K562 (cell line): Measurements from ENCODE around the gene SDCCAG8.

Experiments
- RNF2 ChIP-seq: sonication (generic); IDR thresholded peaks from 2 replicates; pipeline ENCODE4 v1.6.1; 2016
- SPI1 ChIP-seq: IDR thresholded peaks from 2 replicates; pipeline ENCODE4 v1.6.1; 2011; ENCODE audit warnings: low read depth, low read length, control low read depth, borderline replicate concordance

- TF ChIP-seq SPI1 (no peak), RNF2 (no peak)
Measured at GRCh38 chr1:243428084-243428483, 172.2 kb downstream of the SDCCAG8 start.
